Activated T-cell treated with anti-CD3 and anti-CD28 coated beads, Interleukin-2, amount 50 U/mL, for 72 hours (primary cell): ENCODE data around the gene LHX4. TPM values are rescaled to one million over a fixed set of nuclear protein-coding genes. Genes with fewer than 3 reads are reported as not detected.

Source experiments
- ATAC-seq, 2 donors: fragments of 150-1000 bp; cut with Tn5 transposase; replicated peaks in 1 of 2; 2 replicates each; pipeline ENCODE4 v1.10.0; 2021; ENCODE audit warnings: moderate library complexity in 2 of 2, mild to moderate bottlenecking in 1 of 2
- DNase-seq, 2 donors: peaks; one replicate each; pipeline ENCODE4 v3.0.0; 2021 to 2022; ENCODE audit warnings: mixed read lengths in 1 of 2
- H3K27ac Mint-ChIP-seq: one replicate; pipeline ENCODE4 v1.8.0; 2022; ENCODE audit warnings: mild to moderate bottlenecking, moderate library complexity, mixed read lengths
- H3K27me3 Mint-ChIP-seq: one replicate; pipeline ENCODE4 v1.8.0; 2022; ENCODE audit warnings: low read depth, mixed read lengths
- H3K36me3 Mint-ChIP-seq, 2 donors: one replicate each; pipeline ENCODE4 v1.8.0; 2022; ENCODE audit warnings: mixed read lengths in 2 of 2, mild to moderate bottlenecking in 1 of 2; ENCODE audit not compliant: insufficient read depth in 2 of 2
- H3K4me1 Mint-ChIP-seq: one replicate; pipeline ENCODE4 v1.8.0; 2022; ENCODE audit warnings: low read depth, mixed read lengths
- H3K4me3 Mint-ChIP-seq, 2 donors: one replicate each; pipeline ENCODE4 v1.8.0; 2022; ENCODE audit warnings: mild to moderate bottlenecking in 2 of 2, mixed read lengths in 2 of 2, moderate library complexity in 2 of 2
- H3K9me3 Mint-ChIP-seq, 2 donors: one replicate each; pipeline ENCODE4 v1.8.0; 2022; ENCODE audit warnings: mixed read lengths in 2 of 2
- total RNA-seq, 2 donors: library from RNA; stranded (reverse); gene quantifications; one replicate each; pipeline ENCODE4 v1.2.3, GENCODE V29; 2022

LHX4 gene
- total RNA-seq, 2 donors from 2014 or later = not detected

- DNase-seq = no peak
- Mint-ChIP-seq H3K9me3 (no peaks in the 10 kb centered on the region), H3K27ac (no peak overlapping the region), H3K4me3 (no peak overlapping the region), H3K36me3 (no peaks in the 10 kb centered on the region), H3K27me3 (peaks cover 48% of the 10 kb centered on the region), H3K4me1 (no peaks in the 10 kb centered on the region)
- ATAC-seq = no peak
These were observed 8.6 kb upstream of the LHX4 start for GRCh38 chr1:180221462-180221861.

DNA sequence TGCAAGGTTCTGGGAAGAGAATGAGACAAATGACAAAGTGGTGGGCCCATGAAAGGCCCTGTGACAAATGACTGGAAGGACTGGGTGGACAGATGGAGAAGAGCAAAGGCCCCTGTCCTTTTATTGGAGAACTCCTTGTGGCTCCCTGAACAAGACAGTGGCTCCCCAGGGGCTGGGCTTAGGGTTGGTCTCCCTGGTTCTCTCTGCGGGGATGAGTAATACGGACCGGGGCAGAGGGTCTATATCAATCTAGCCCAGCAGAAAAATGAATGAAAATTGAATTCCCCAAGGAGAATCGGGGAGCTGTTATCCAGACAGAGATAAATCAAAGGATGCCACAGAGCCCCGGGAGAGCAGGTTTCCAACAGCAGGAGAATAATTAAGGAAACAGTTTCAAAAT lies 5.2 kb upstream of the LHX4 start:
- ATAC-seq = no peak
- H3K4me3 Mint-ChIP-seq = no peak overlapping the region
- H3K4me1 Mint-ChIP-seq = no peaks in the 10 kb centered on the region
- DNase-seq = no peak
- H3K27me3 Mint-ChIP-seq = peaks cover 73% of the 10 kb centered on the region
- H3K36me3 Mint-ChIP-seq = no peaks in the 10 kb centered on the region
- no peaks in the 10 kb centered on the region for H3K9me3 Mint-ChIP-seq
- no peak overlapping the region for H3K27ac Mint-ChIP-seq

- H3K27me3 Mint-ChIP-seq = peaks cover 73% of the 10 kb centered on the region
- H3K4me3 Mint-ChIP-seq = no peak overlapping the region
- no peaks in the 10 kb centered on the region for H3K36me3 Mint-ChIP-seq
- ATAC-seq = no peak
- H3K27ac Mint-ChIP-seq = no peak overlapping the region
- H3K9me3 Mint-ChIP-seq = no peaks in the 10 kb centered on the region
- DNase-seq = no peak
- H3K4me1 Mint-ChIP-seq = no peaks in the 10 kb centered on the region
These were observed 4.7 kb upstream of the LHX4 start for GRCh38 chr1:180225403-180225802.

GRCh38 chr1:180227861-180228647 lies 2.0 kb upstream of the LHX4 start:
- ATAC-seq (no peak), DNase-seq (no peak)
- no peaks in the 10 kb centered on the region for H3K36me3 Mint-ChIP-seq
- H3K4me3 Mint-ChIP-seq = peak overlapping the region; percentile 64 to 82
- peaks cover 15% of the 10 kb centered on the region for H3K4me1 Mint-ChIP-seq
- peaks cover 72% of the 10 kb centered on the region for H3K27me3 Mint-ChIP-seq
- H3K27ac Mint-ChIP-seq = no peak overlapping the region
- H3K9me3 Mint-ChIP-seq = no peaks in the 10 kb centered on the region

- no peaks in the 10 kb centered on the region for H3K36me3 Mint-ChIP-seq
- ATAC-seq (peak; percentile 16 to 20), DNase-seq (peak in 1 of 2 donors; percentile 36)
- H3K9me3 Mint-ChIP-seq = no peaks in the 10 kb centered on the region
- peaks cover 73% of the 10 kb centered on the region for H3K27me3 Mint-ChIP-seq
- H3K27ac Mint-ChIP-seq = no peak overlapping the region
- peaks cover 23% of the 10 kb centered on the region for H3K4me1 Mint-ChIP-seq
- peak overlapping the region; percentile 74 to 82 for H3K4me3 Mint-ChIP-seq
These were observed 1.2 kb upstream of the LHX4 start for GRCh38 chr1:180228648-180229482.

GRCh38 chr1:180230416-180230790 lies 339 bp downstream of the LHX4 start:
- Mint-ChIP-seq H3K9me3 (no peaks in the 10 kb centered on the region), H3K4me1 (peaks cover 38% of the 10 kb centered on the region), H3K36me3 (no peaks in the 10 kb centered on the region), H3K4me3 (peak overlapping the region; percentile 70 to 83), H3K27me3 (peaks cover 72% of the 10 kb centered on the region), H3K27ac (no peak overlapping the region)
- peak; percentile 20 to 26 for ATAC-seq
- DNase-seq = no peak

DNA sequence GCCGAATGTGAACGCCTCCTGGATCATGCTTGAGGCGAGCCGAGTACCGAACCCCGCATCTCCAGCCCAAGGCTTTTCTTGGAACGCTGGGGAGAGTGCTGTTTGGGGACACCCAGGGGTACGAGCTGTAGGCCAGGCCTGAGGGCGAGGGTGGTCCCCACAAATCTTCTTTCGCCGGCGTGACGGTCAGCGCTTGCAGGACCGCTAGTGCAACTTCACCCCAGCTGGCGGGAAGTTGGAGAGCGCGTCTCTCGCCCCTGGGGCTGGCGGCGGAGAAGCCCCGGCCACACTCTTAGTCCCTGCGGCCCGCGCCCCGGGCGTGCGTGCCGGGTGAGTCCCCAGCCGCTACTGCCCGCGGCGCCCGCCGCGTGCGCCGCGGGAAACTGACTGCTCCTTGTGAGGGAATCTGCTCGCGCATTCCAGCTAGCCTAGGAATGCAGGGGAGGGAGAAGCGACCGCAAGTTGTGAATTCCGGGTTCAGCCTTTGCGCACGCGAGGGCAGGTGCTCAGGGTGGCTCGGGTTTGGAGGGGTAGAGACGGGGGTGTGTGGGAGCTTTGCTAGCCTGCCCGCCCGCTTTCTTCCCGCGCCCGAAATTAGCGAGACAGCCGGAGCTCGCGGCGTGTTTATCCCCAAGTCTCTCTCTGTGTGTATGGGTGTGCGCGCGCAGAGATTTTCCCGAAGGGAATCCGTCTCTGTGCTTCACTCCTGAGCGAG lies 884 bp downstream of the LHX4 start:
- H3K27ac Mint-ChIP-seq = no peak overlapping the region
- peaks cover 72% of the 10 kb centered on the region for H3K27me3 Mint-ChIP-seq
- DNase-seq (no peak), ATAC-seq (peak; percentile 26 to 32)
- no peaks in the 10 kb centered on the region for H3K9me3 Mint-ChIP-seq
- H3K36me3 Mint-ChIP-seq = no peaks in the 10 kb centered on the region
- peak overlapping the region; percentile 70 to 83 for H3K4me3 Mint-ChIP-seq
- H3K4me1 Mint-ChIP-seq = peaks cover 42% of the 10 kb centered on the region

DNA sequence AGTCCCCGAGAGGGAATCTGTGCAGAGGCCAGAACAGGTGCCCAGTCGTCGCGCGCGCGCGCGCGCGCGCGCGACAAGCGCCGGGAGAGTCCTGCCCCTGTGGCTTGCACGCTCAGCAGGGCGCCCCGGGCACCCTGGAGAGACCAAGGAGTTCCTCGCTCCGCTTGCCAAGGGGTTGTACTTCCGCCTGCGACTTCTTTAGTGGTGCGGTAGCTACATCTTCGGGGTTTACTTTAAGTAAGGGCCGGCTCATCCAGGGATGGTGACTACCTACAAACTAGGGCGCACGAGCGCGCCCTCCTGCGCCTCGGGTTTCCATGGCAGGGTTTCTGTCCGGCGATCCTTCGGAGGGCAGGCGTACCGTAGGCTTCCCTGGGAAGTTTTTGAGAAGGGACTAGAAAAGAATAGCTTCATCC lies 1.4 kb downstream of the LHX4 start:
- Mint-ChIP-seq H3K4me1 (peaks cover 47% of the 10 kb centered on the region), H3K9me3 (no peaks in the 10 kb centered on the region), H3K27ac (no peak overlapping the region), H3K4me3 (peak overlapping the region; percentile 70 to 83), H3K27me3 (peaks cover 74% of the 10 kb centered on the region), H3K36me3 (no peaks in the 10 kb centered on the region)
- DNase-seq (peak; percentile 48), ATAC-seq (peak; percentile 39 to 41)

DNA sequence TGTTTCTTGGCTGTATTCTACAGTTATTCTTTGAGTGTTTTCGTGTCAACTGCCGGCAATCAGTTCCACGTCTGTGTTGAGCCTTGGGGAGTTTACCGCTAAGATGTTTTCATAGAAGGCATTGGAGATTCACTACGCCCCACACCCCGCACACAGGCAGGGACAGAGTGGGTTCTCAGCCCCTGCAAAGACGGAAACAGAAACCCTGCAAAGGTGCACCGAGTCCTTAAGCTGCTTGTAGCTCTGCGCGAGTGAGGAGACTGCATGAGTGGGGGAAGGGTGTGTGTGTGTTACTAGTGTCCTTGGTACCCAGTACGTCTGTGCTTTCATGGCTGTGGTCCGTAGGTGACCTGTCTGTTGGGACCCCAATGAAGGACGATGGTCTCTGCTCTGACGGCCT lies 1.9 kb downstream of the LHX4 start:
- Mint-ChIP-seq H3K4me1 (peaks cover 50% of the 10 kb centered on the region), H3K27ac (no peak overlapping the region), H3K4me3 (peak overlapping the region; percentile 70 to 83), H3K27me3 (peaks cover 74% of the 10 kb centered on the region), H3K36me3 (no peaks in the 10 kb centered on the region), H3K9me3 (no peaks in the 10 kb centered on the region)
- ATAC-seq = no peak
- no peak for DNase-seq

DNA sequence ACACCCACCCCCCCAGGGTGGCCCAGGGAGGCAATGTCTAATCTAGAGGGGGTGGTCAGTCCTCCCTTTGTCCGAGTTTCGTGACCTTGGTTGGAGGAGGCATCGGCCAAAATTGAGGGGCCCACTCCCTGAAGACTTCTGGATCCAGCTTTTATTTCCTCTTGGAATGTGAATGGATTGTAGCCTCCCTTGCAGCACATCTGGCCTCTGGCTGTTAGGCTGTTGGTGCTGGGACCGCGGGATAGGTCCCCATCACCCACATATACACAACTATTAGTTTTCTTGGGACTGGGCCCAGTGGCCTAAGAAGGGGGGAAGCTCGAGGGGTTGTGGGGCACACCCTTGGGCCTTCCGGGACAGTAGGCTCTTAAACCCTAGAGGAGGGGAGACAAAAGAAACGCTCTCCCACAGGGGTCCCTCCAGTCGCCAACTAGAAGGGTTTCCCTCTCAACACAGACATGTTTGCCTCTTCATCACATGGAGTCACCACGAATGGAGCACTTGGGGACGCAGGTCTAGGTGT lies 2.5 kb downstream of the LHX4 start:
- H3K27ac Mint-ChIP-seq = no peak overlapping the region
- H3K36me3 Mint-ChIP-seq = no peaks in the 10 kb centered on the region
- no peak overlapping the region for H3K4me3 Mint-ChIP-seq
- peaks cover 50% of the 10 kb centered on the region for H3K4me1 Mint-ChIP-seq
- DNase-seq (no peak), ATAC-seq (no peak)
- no peaks in the 10 kb centered on the region for H3K9me3 Mint-ChIP-seq
- peaks cover 74% of the 10 kb centered on the region for H3K27me3 Mint-ChIP-seq

DNA sequence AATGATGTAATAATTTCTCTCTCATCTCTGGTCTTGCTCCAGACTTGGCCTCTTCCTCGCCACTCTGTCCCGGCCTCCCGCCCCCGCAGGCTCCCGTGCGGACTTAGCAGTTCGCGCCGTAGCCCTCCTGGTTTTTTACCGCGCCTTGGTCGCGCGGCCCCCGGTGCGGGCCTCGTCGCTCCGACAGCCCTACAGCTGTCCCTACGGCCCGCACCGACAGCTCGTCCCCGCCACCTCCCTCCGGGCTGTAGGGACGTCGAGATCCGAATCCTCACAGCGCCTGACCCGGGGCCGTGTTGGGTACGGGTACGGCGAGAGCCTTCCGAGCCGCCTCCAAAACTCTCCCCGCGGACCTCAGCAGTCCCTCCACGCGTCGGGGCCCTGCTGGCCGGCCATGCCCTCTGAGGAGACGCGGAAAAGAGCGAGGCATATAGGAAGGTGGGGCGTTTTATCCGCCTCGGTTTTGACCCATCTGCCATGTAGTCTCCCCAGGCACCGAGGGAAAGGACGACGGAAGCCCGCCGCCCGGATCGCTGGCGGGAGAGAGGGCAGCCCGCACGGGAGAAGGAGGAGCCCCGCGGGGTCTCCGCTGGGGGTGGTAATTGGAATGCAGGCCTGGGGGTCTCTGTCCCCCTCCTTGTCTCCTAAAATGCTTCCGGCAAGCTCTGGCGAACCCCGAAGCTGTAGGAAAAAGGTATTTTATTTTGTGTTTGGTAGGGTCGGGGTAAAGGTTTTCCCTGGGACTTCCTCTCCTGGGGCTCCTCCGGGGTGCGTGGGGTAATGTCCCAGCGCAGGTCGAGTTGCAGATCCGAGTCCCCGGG lies 3.3 kb downstream of the LHX4 start:
- DNase-seq (no peak), ATAC-seq (no peak)
- peaks cover 55% of the 10 kb centered on the region for H3K4me1 Mint-ChIP-seq
- no peaks in the 10 kb centered on the region for H3K36me3 Mint-ChIP-seq
- peaks cover 74% of the 10 kb centered on the region for H3K27me3 Mint-ChIP-seq
- no peak overlapping the region for H3K27ac Mint-ChIP-seq
- H3K4me3 Mint-ChIP-seq = peak overlapping the region; percentile 58 to 73
- H3K9me3 Mint-ChIP-seq = no peaks in the 10 kb centered on the region

GRCh38 chr1:180234369-180235076 lies 4.5 kb downstream of the LHX4 start:
- ATAC-seq (no peak), DNase-seq (no peak)
- no peak overlapping the region for H3K27ac Mint-ChIP-seq
- peaks cover 79% of the 10 kb centered on the region for H3K27me3 Mint-ChIP-seq
- H3K36me3 Mint-ChIP-seq = no peaks in the 10 kb centered on the region
- peak overlapping the region; percentile 68 to 73 for H3K4me3 Mint-ChIP-seq
- H3K9me3 Mint-ChIP-seq = no peaks in the 10 kb centered on the region
- H3K4me1 Mint-ChIP-seq = peaks cover 55% of the 10 kb centered on the region
